ENCODE measurements around the gene CFAP46.

DNA sequence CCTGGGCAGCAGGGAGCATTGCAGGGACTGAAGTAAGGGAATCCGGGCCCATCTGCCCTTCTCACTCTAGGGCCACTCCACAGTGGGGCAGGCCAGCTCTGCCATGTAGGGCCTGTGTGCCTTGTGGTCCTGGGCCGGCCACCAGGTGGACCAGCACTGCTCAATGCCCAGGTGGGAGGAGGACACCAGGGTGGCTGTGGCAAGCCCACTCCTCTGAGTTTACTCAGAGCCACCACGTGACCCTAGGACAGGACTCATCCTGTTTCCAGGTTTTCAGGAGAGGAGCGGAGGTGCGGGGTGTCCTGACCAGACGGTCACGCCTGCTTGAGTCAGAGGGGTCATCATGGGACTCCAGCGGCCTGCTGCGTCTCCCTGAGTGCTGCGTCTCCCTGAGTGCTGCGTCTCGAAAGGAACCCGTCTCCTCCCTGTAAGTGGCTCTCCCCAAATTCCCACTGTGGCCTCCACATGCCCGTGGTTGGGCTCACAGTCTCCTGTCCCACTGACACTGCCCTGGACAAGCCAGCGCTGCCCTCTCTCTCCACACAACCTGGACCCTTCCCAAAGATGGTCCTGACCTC, 2.9 kb downstream of the CFAP46 start:
- TF ChIP-seq, protein P1, sequence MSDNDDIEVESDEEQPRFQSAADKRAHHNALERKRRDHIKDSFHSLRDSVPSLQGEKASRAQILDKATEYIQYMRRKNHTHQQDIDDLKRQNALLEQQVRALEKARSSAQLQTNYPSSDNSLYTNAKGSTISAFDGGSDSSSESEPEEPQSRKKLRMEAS (IDR thresholded peaks at IDR 0.05; ENCODE audit: low read depth): no peak
- no peak for TF ChIP-seq EP300 (IDR thresholded peaks at IDR 0.05; ENCODE audit: borderline replicate concordance in 1 of 2, low read depth in 1 of 2, low read length in 1 of 2)
- no peak for TF ChIP-seq JUND (IDR thresholded peaks at IDR 0.05)
